ENCODE measurements around the gene PIEZO2.

DNA sequence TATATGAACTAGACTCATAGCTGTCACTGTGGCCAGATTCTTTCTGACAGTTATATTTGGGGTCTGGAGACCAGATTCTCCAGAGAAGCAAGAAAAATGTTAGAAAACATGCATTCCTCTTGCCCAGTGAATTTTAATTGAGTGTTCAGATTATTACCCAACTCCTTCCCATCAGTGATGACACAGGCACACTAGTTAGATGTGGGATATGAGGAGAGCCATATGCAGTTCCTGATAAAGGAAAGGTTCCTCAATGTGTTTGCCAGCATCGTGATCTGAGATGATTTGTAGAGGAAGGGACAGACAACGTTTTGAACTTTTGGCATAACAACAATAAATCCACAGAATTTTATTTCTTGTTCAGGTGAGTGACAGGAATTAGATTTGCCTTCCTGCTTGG, 308.6 kb downstream of the PIEZO2 start:
- no peak for TF ChIP-seq CTCF (optimal IDR thresholded peaks at IDR 0.05 in 1 of 3, IDR thresholded peaks at IDR 0.05 in 1 of 3, conservative IDR thresholded peaks at IDR 0.05 in 1 of 3; ENCODE audit: extremely low read depth in 1 of 3, insufficient read depth in 2 of 3, low read length in 3 of 3)
- no peak for TF ChIP-seq EZH2 (IDR thresholded peaks at IDR 0.05; ENCODE audit: low read length)

Measured in keratinocyte (primary cell).